Measurements from ENCODE around the gene CTXND1.

DNA sequence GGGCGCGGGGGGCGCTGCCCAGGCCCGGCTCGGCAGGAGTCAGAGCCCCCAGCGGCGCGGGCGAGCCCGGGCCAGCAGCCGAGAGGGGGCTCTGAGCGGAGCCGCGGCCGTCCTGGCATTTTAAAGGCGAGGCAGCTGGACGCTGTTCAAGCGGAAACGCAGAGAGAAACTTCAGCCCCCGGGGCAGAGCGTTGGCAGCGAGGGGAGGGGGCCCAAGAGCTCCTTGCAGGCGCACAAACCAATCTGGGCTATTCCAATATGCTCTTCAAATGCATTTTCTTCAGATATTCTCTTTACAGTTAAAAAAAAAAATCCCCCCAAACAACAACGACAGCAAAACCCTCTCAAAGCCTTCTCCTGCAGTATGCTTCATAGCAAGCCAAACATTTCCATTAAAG lies at the start of gene CTXND1:
- TF ChIP-seq, protein P1, sequence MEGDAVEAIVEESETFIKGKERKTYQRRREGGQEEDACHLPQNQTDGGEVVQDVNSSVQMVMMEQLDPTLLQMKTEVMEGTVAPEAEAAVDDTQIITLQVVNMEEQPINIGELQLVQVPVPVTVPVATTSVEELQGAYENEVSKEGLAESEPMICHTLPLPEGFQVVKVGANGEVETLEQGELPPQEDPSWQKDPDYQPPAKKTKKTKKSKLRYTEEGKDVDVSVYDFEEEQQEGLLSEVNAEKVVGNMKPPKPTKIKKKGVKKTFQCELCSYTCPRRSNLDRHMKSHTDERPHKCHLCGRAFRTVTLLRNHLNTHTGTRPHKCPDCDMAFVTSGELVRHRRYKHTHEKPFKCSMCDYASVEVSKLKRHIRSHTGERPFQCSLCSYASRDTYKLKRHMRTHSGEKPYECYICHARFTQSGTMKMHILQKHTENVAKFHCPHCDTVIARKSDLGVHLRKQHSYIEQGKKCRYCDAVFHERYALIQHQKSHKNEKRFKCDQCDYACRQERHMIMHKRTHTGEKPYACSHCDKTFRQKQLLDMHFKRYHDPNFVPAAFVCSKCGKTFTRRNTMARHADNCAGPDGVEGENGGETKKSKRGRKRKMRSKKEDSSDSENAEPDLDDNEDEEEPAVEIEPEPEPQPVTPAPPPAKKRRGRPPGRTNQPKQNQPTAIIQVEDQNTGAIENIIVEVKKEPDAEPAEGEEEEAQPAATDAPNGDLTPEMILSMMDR (conservative IDR thresholded peaks at IDR 0.05 in 1 of 2, IDR thresholded peaks at IDR 0.05 in 1 of 2; ENCODE audit: low read depth in 1 of 2, low read length in 2 of 2), result no peak
- no peak for TF ChIP-seq EZH2 (IDR thresholded peaks at IDR 0.05; ENCODE audit: low read length, missing control alignments)

Measured in fibroblast of lung (primary cell).